Hematopoietic multipotent progenitor cell treated with erythropoietin and hydrocortisone succinate and interleukin-3 and kit ligand, for 17 days (in vitro differentiated cells): ENCODE data around the gene NBPF26.
"Not testable (repeated sequence)": the region's sequence is repeated elsewhere in the genome, so short reads cannot be mapped to it uniquely, and the experiment has no call there.

Experiments used
- DNase-seq: peaks from one replicate; pipeline ENCODE4 v3.0.0-alpha.2; 2015; ENCODE audit warnings: low spot score

The NBPF26 gene

GRCh38 chr1:120723715-120724402 is at the start of gene NBPF26:
Gene NBPF26, plus strand, starts transcription at chr1:120723945.
- DNase-seq = peak; percentile 35

GRCh38 chr1:120680106-120680819 is 43.5 kb upstream of the NBPF26 start:
- DNase-seq = not testable (repeated sequence)

GRCh38 chr1:120680938-120681337 is 42.8 kb upstream of the NBPF26 start:
- not testable (repeated sequence) for DNase-seq

- not testable (repeated sequence) for DNase-seq
Observed at GRCh38 chr1:120684397-120684796, 39.3 kb upstream of the NBPF26 start.

GRCh38 chr1:120685622-120686021 is 38.1 kb upstream of the NBPF26 start:
- not testable (repeated sequence) for DNase-seq

GRCh38 chr1:120687250-120687649 is 36.5 kb upstream of the NBPF26 start:
- not testable (repeated sequence) for DNase-seq

GRCh38 chr1:120700807-120701562 is 22.8 kb upstream of the NBPF26 start:
- not testable (repeated sequence) for DNase-seq

GRCh38 chr1:120723358-120723714 is 409 bp upstream of the NBPF26 start:
- not testable (repeated sequence) for DNase-seq

GRCh38 chr1:120724507-120724906 is 762 bp downstream of the NBPF26 start:
- DNase-seq = not testable (repeated sequence)

GRCh38 chr1:120728811-120729210 is 5.1 kb downstream of the NBPF26 start:
- not testable (repeated sequence) for DNase-seq

- DNase-seq = not testable (repeated sequence)
Observed at GRCh38 chr1:120769090-120769489, 45.3 kb downstream of the NBPF26 start.

- peak; percentile 3 for DNase-seq
Observed at GRCh38 chr1:120805452-120805851, 81.7 kb downstream of the NBPF26 start.

GRCh38 chr1:120811822-120812221 is 88.1 kb downstream of the NBPF26 start:
- DNase-seq = peak; percentile 7

- not testable (repeated sequence) for DNase-seq
Observed at GRCh38 chr1:120825051-120825450, 101.3 kb downstream of the NBPF26 start.

GRCh38 chr1:120826623-120827022 is 102.9 kb downstream of the NBPF26 start:
- DNase-seq = not testable (repeated sequence)

GRCh38 chr1:120844186-120844944 is 120.6 kb downstream of the NBPF26 start:
- peak; percentile 36 for DNase-seq

- not testable (repeated sequence) for DNase-seq
Observed at GRCh38 chr1:120844945-120845330, 121.2 kb downstream of the NBPF26 start.

GRCh38 chr1:120849400-120850286 is 125.9 kb downstream of the NBPF26 start:
- DNase-seq = not testable (repeated sequence)

- peak; percentile 5 for DNase-seq
Observed at GRCh38 chr1:120850287-120850536, 126.5 kb downstream of the NBPF26 start.

GRCh38 chr1:120850537-120851421 is 127.0 kb downstream of the NBPF26 start:
- peak; percentile 65 for DNase-seq
